ENCODE data around the gene TRIM41.
"Not testable (repeated sequence)": the region's sequence is repeated elsewhere in the genome, so short reads cannot be mapped to it uniquely, and the experiment has no call there.

Gene TRIM41

GRCh38 chr5:181212080-181212479 lies 11.0 kb upstream of the TRIM41 start:
- no peak for DNase-seq

GRCh38 chr5:181212934-181213333 lies 10.1 kb upstream of the TRIM41 start:
- no peak for DNase-seq

- DNase-seq, result not testable (repeated sequence)
Measured at GRCh38 chr5:181214249-181214648, 8.8 kb upstream of the TRIM41 start.

- DNase-seq, result no peak
Measured at GRCh38 chr5:181215997-181216989, 6.8 kb upstream of the TRIM41 start.

GRCh38 chr5:181217111-181217802 lies 5.8 kb upstream of the TRIM41 start:
- no peak for DNase-seq

GRCh38 chr5:181217803-181218062 lies 5.3 kb upstream of the TRIM41 start:
- no peak for DNase-seq

- DNase-seq, result no peak
Measured at GRCh38 chr5:181218795-181219124, 4.3 kb upstream of the TRIM41 start.

GRCh38 chr5:181219262-181220177 lies 3.6 kb upstream of the TRIM41 start:
- DNase-seq, result no peak

- no peak for DNase-seq
Measured at GRCh38 chr5:181220178-181220515, 2.9 kb upstream of the TRIM41 start.

- no peak for DNase-seq
Measured at GRCh38 chr5:181221105-181221791, 1.8 kb upstream of the TRIM41 start.

- no peak for DNase-seq
Measured at GRCh38 chr5:181221792-181222629, 1.1 kb upstream of the TRIM41 start.

- no peak for DNase-seq
Measured at GRCh38 chr5:181222630-181223057, 437 bp upstream of the TRIM41 start.

GRCh38 chr5:181223729-181224389 lies 778 bp downstream of the TRIM41 start:
- no peak for DNase-seq

GRCh38 chr5:181224390-181225229 lies 1.5 kb downstream of the TRIM41 start:
- no peak for DNase-seq

GRCh38 chr5:181229996-181230395 lies 6.9 kb downstream of the TRIM41 start:
- DNase-seq, result no peak

GRCh38 chr5:181230551-181230950 lies 7.5 kb downstream of the TRIM41 start:
- DNase-seq, result no peak

GRCh38 chr5:181231432-181231831 lies 8.4 kb downstream of the TRIM41 start:
- no peak for DNase-seq

- DNase-seq, result no peak
Measured at GRCh38 chr5:181232593-181232992, 9.5 kb downstream of the TRIM41 start.

- no peak for DNase-seq
Measured at GRCh38 chr5:181233088-181233800, 10.2 kb downstream of the TRIM41 start.
